B cell (primary cell): Measurements from ENCODE around the gene ING4. TPM values are rescaled to one million over a fixed set of nuclear protein-coding genes. Genes with fewer than 3 reads are reported as not detected.

Experiments used
- ATAC-seq: fragments of 200-7000 bp; cut with Tn5 transposase; one replicate; pipeline ENCODE4 v1.10.0; 2021; ENCODE audit warnings: low read depth, mild to moderate bottlenecking, moderate number of reproducible peaks, moderate library complexity
- CTCF ChIA-PET: fragments of 350-600 bp; sonication (Branson Sonifier 250); formaldehyde crosslinking; loops from one replicate; lab custom pipeline; 2021; ENCODE audit warnings: antibody characterized with exemption, inconsistent platforms; lab: Charles Lee
- POLR2A ChIA-PET: fragments of 350-600 bp; sonication (Branson Sonifier 250); formaldehyde crosslinking; loops from one replicate; lab custom pipeline; 2021; ENCODE audit warnings: antibody characterized with exemption; lab: Charles Lee
- DNase-seq: peaks from one replicate; pipeline ENCODE4 v3.0.0; 2013
- H2AFZ ChIP-seq: 2 replicates; pipeline ENCODE4 v1.6.1; 2012; ENCODE audit warnings: mild to moderate bottlenecking, low read depth, low read length; ENCODE audit not compliant: insufficient read depth, poor library complexity, severe bottlenecking
- H3K27ac ChIP-seq, 2 donors: 1 replicate in 1 of 2; 2 replicates in 1 of 2; pipeline ENCODE4 v1.5.1; 2012 to 2013; ENCODE audit warnings: low read length in 2 of 2, mild to moderate bottlenecking in 2 of 2, moderate library complexity in 1 of 2
- H3K27me3 ChIP-seq, 4 experiments: fragments of 200-600 bp in 1 of 4; sonication (generic) in 1 of 4; replicated peaks in 1 of 4; 1 replicate in 2 of 4; 2 replicates in 2 of 4; pipeline versions ENCODE4 v1.6.1 to v1.7.0; 2013 to 2016; ENCODE audit warnings: low read length in 3 of 4, mild to moderate bottlenecking in 2 of 4, mixed read lengths in 1 of 4, moderate library complexity in 1 of 4; ENCODE audit not compliant: insufficient read depth in 4 of 4, control insufficient read depth in 3 of 4; ENCODE audit errors: control extremely low read depth in 1 of 4
- H3K36me3 ChIP-seq, 2 experiments: replicated peaks in 1 of 2; 1 replicate in 1 of 2; 2 replicates in 1 of 2; pipeline versions ENCODE4 v1.6.1 to v1.7.1; 2013; ENCODE audit warnings: low read length in 1 of 2; ENCODE audit not compliant: insufficient read depth in 2 of 2, control insufficient read depth in 1 of 2; ENCODE audit errors: control extremely low read depth in 1 of 2, extremely low read depth in 1 of 2
- H3K4me1 ChIP-seq, 2 donors: fragments of 200-600 bp in 1 of 2; sonication (generic) in 1 of 2; 1 replicate in 1 of 2; 2 replicates in 1 of 2; pipeline versions ENCODE4 v1.5.1 to v1.6.1; 2013 to 2017; ENCODE audit warnings: low read length in 2 of 2; ENCODE audit not compliant: control insufficient read depth in 2 of 2, insufficient read depth in 2 of 2
- H3K4me2 ChIP-seq: replicated peaks from 2 replicates; pipeline ENCODE3; 2012; ENCODE audit warnings: mild to moderate bottlenecking, low read depth, low read length; ENCODE audit not compliant: poor library complexity, severe bottlenecking
- H3K4me3 ChIP-seq, 5 experiments: fragments of 200-600 bp in 1 of 5; sonication (generic) in 1 of 5; 1 replicate in 3 of 5; 2 replicates in 2 of 5; pipeline versions ENCODE4 v1.5.1 to v1.7.0; 2011 to 2016; ENCODE audit warnings: low read length in 4 of 5, mild to moderate bottlenecking in 4 of 5, low read depth in 2 of 5, control low read depth in 1 of 5, moderate library complexity in 1 of 5; ENCODE audit not compliant: insufficient read depth in 1 of 5; ENCODE audit errors: control extremely low read depth in 1 of 5, extremely low read depth in 1 of 5
- H3K79me2 ChIP-seq: fragments of 200-600 bp; sonication (generic); one replicate; pipeline ENCODE4 v1.6.0; 2016; ENCODE audit warnings: low read length; ENCODE audit not compliant: control insufficient read depth, insufficient read depth
- H3K9ac ChIP-seq: fragments of 200-600 bp; sonication (generic); 2 replicates; pipeline ENCODE4 v1.6.1; 2017; ENCODE audit warnings: mild to moderate bottlenecking, low read length, moderate library complexity
- H3K9me3 ChIP-seq, 3 donors: one replicate each; pipeline versions ENCODE4 v1.6.1 to v1.7.1; 2013; ENCODE audit warnings: low read length in 2 of 3; ENCODE audit not compliant: control insufficient read depth in 2 of 3, insufficient read depth in 1 of 3; ENCODE audit errors: control extremely low read depth in 1 of 3
- H4K20me1 ChIP-seq: 2 replicates; pipeline ENCODE4 v1.6.0; 2012; ENCODE audit warnings: mild to moderate bottlenecking, low read length; ENCODE audit not compliant: insufficient read depth, control insufficient read depth, poor library complexity, severe bottlenecking
- H3K27ac Mint-ChIP-seq: one replicate; pipeline ENCODE4 v1.8.0; 2021; ENCODE audit warnings: mixed read lengths
- H3K27me3 Mint-ChIP-seq: one replicate; pipeline ENCODE4 v1.8.0; 2021; ENCODE audit warnings: mixed read lengths
- H3K4me1 Mint-ChIP-seq: one replicate; pipeline ENCODE4 v1.8.0; 2021; ENCODE audit warnings: mixed read lengths
- H3K4me3 Mint-ChIP-seq: one replicate; pipeline ENCODE4 v1.8.0; 2021; ENCODE audit warnings: mixed read lengths
- H3K9me3 Mint-ChIP-seq: one replicate; pipeline ENCODE4 v1.8.0; 2022; ENCODE audit warnings: mixed read lengths; ENCODE audit not compliant: insufficient read depth
- CTCF ChIP-seq: fragments of 200-600 bp; IDR thresholded peaks from one replicate; pipeline ENCODE4 v1.8.0; 2022; ENCODE audit warnings: antibody characterized with exemption, mild to moderate bottlenecking
- EZH2 ChIP-seq: IDR thresholded peaks from 2 replicates; pipeline ENCODE4 v1.6.1; 2012; ENCODE audit warnings: borderline replicate concordance, low read depth, mild to moderate bottlenecking, moderate library complexity, low read length; ENCODE audit not compliant: insufficient read depth, poor library complexity, severe bottlenecking
- WGBS: methylation state at CpG from one replicate; pipeline ENCODE4 v1.1.5; 2013; ENCODE audit warnings: missing lambda C conversion rate; ENCODE audit not compliant: insufficient coverage; 5-methylcytosine and 5-hydroxymethylcytosine counted together
- intact Hi-C: fragments of 100-400 bp; cut with micrococcal nuclease; formaldehyde crosslinking; loops from one replicate; pipeline ENCODE4 v1.10.0; 2022
- polyA plus RNA-seq: library from polyadenylated mRNA; depleted of rRNA; stranded (reverse); fragments of >200 nt; gene quantifications from 2 replicates; pipeline ENCODE4 v1.2.3, GENCODE V29; 2012
- small RNA-seq: library from RNA; depleted of rRNA; stranded (forward); fragments of <200 nt; gene quantifications from one replicate; pipeline ENCODE3, GENCODE V24; 2012; ENCODE audit warnings: low replicate concordance, low read depth; ENCODE audit not compliant: insufficient read length
- total RNA-seq, 2 donors: library from RNA; stranded (reverse); fragments of 120-200 nt in 1 of 2; gene quantifications; 1 replicate in 1 of 2; 2 replicates in 1 of 2; pipeline versions ENCODE4 v1.2.3 to v1.2.4, GENCODE V29; 2013 to 2022

ING4 gene
- total and polyA plus RNA-seq, 2 donors (not counting 1 experiment from before 2014, with no cell fraction given), result 81.1 to 110 TPM

GRCh38 chr12:6602526-6602925 is 60.4 kb downstream of the ING4 start:
- ATAC-seq (no peak), DNase-seq (no peak)
- Mint-ChIP-seq H3K4me3 (peak overlapping the region; percentile 62), H3K4me1 (peaks cover 37% of the 10 kb centered on the region), H3K27me3 (no peaks in the 10 kb centered on the region), H3K27ac (no peak overlapping the region), H3K9me3 (no peaks in the 10 kb centered on the region)
- Histone ChIP-seq H3K27ac (peak overlapping the region in 1 of 2 donors; percentile 62), H3K27me3 (no peaks in the 10 kb centered on the region), H3K9me3 (no peaks in the 10 kb centered on the region), H2AFZ (no peak overlapping the region), H3K4me1 (peaks cover 34 to 44% of the 10 kb centered on the region in 2 donors), H3K4me3 (no peak overlapping the region), H3K4me2 (peak overlapping the region; percentile 98), H3K36me3 (peaks cover 4 to 64% of the 10 kb centered on the region in 2 experiments), H3K79me2 (peaks cover 85% of the 10 kb centered on the region), H4K20me1 (peaks cover 75% of the 10 kb centered on the region), H3K9ac (no peak overlapping the region)
- TF ChIP-seq EZH2, result no peak
- TF ChIP-seq CTCF, result no peak
- 88% methylated on average over 1 of the region's 3 CpGs for WGBS
- ChIA-PET POLR2A (interaction anchor here (0.6 to 0.9 kb wide), 2 partner anchors 10 to 11 kb away, joined by 4 to 5 read pairs; no protein-coding TSS in a partner anchor), CTCF (interaction anchor here (0.7 to 1.5 kb wide), 5 partner anchors 10 to 82 kb away, joined by 3 to 5 read pairs (median 4); no protein-coding TSS in a partner anchor)
- intact Hi-C loops, result no loop called here

Small RNA genes within 50 kb of the gene (small RNA-seq; reads per million reads assigned to genes)
- not detected for gene RNU6-781P

Other genes with a start within 250 kb of the ING4 start
- 116 TPM in 2 replicates for gene CD27, start 218.2 kb downstream of the ING4 start, total RNA-seq
- gene CD27, start 218.2 kb downstream of the ING4 start, polyA plus RNA-seq, result 34.0 and 102 TPM in 2 replicates
- gene TAPBPL, start 211.1 kb downstream of the ING4 start, total RNA-seq, result 71.2 and 80.5 TPM in 2 replicates
- gene TAPBPL, start 211.1 kb downstream of the ING4 start, polyA plus RNA-seq, result 73.3 and 103 TPM in 2 replicates
- gene VAMP1, start 192.4 kb downstream of the ING4 start, total RNA-seq, result 98.9 and 108 TPM in 2 replicates
- gene VAMP1, start 192.4 kb downstream of the ING4 start, polyA plus RNA-seq, result 62.4 and 94.6 TPM in 2 replicates
- 72.6 and 75.6 TPM in 2 replicates for gene MRPL51, start 169.9 kb downstream of the ING4 start, total RNA-seq
- 18.6 and 19.0 TPM in 2 replicates for gene MRPL51, start 169.9 kb downstream of the ING4 start, polyA plus RNA-seq
- gene NCAPD2, start 169.0 kb downstream of the ING4 start, total RNA-seq, result 41.1 and 42.1 TPM in 2 replicates
- 18.4 and 19.9 TPM in 2 replicates for gene NCAPD2, start 169.0 kb downstream of the ING4 start, polyA plus RNA-seq
- 499 and 507 TPM in 2 replicates for gene GAPDH, start 128.6 kb downstream of the ING4 start, total RNA-seq
- gene GAPDH, start 128.6 kb downstream of the ING4 start, polyA plus RNA-seq, result 487 and 951 TPM in 2 replicates
- 56.1 and 57.7 TPM in 2 replicates for gene IFFO1, start 107.1 kb downstream of the ING4 start, total RNA-seq
- 67.8 and 79.0 TPM in 2 replicates for gene IFFO1, start 107.1 kb downstream of the ING4 start, polyA plus RNA-seq
- gene NOP2, start 94.8 kb downstream of the ING4 start, total RNA-seq, result 65.4 and 70.4 TPM in 2 replicates
- gene NOP2, start 94.8 kb downstream of the ING4 start, polyA plus RNA-seq, result 73.4 and 134 TPM in 2 replicates
- gene CHD4, start 55.7 kb downstream of the ING4 start, total RNA-seq, result 287 and 327 TPM in 2 replicates
- gene CHD4, start 55.7 kb downstream of the ING4 start, polyA plus RNA-seq, result 101 and 181 TPM in 2 replicates
- gene LPAR5, start 27.2 kb downstream of the ING4 start, total RNA-seq, result 59.6 and 60.4 TPM in 2 replicates
- gene LPAR5, start 27.2 kb downstream of the ING4 start, polyA plus RNA-seq, result 13.6 and 29.0 TPM in 2 replicates
- 11.9 and 12.3 TPM in 2 replicates for gene ACRBP, start 15.7 kb downstream of the ING4 start, total RNA-seq
- 10.7 and 12.2 TPM in 2 replicates for gene ACRBP, start 15.7 kb downstream of the ING4 start, polyA plus RNA-seq
- gene ZNF384, start 26.3 kb upstream of the ING4 start, total RNA-seq, result 108 and 115 TPM in 2 replicates
- gene ZNF384, start 26.3 kb upstream of the ING4 start, polyA plus RNA-seq, result 64.8 and 83.4 TPM in 2 replicates
- gene PIANP, start 37.7 kb upstream of the ING4 start, total RNA-seq, result 0.51 and 0.54 TPM in 2 replicates
- 0.23 and 0.24 TPM in 2 replicates for gene PIANP, start 37.7 kb upstream of the ING4 start, polyA plus RNA-seq
- gene COPS7A, start 60.9 kb upstream of the ING4 start, total RNA-seq, result 28.3 and 29.4 TPM in 2 replicates
- gene COPS7A, start 60.9 kb upstream of the ING4 start, polyA plus RNA-seq, result 42.3 and 46.0 TPM in 2 replicates
- 97.2 and 106 TPM in 2 replicates for gene MLF2, start 90.0 kb upstream of the ING4 start, total RNA-seq
- gene MLF2, start 90.0 kb upstream of the ING4 start, polyA plus RNA-seq, result 190 and 205 TPM in 2 replicates
- gene PTMS, start 103.2 kb upstream of the ING4 start, total RNA-seq, result 2.1 and 3.4 TPM in 2 replicates
- gene PTMS, start 103.2 kb upstream of the ING4 start, polyA plus RNA-seq, result 1.0 and 2.2 TPM in 2 replicates
- gene LAG3, start 109.4 kb upstream of the ING4 start, total RNA-seq, result not detected in 2 replicates
- gene LAG3, start 109.4 kb upstream of the ING4 start, polyA plus RNA-seq, result not detected in 2 replicates
- 0.49 TPM in 2 replicates for gene CD4, start 126.4 kb upstream of the ING4 start, total RNA-seq
- gene CD4, start 126.4 kb upstream of the ING4 start, polyA plus RNA-seq, result 2.1 and 2.2 TPM in 2 replicates
- gene GPR162, start 158.7 kb upstream of the ING4 start, total RNA-seq, result not detected in 2 replicates
- 0.50 and 0.54 TPM in 2 replicates for gene GPR162, start 158.7 kb upstream of the ING4 start, polyA plus RNA-seq
- gene P3H3, start 165.3 kb upstream of the ING4 start, total RNA-seq, result 0.22 TPM in 1 of 2 replicates, not detected in the other
- gene P3H3, start 165.3 kb upstream of the ING4 start, polyA plus RNA-seq, result 0.09 and 0.85 TPM in 2 replicates
- gene GNB3, start 177.8 kb upstream of the ING4 start, total RNA-seq, result 0.27 and 0.49 TPM in 2 replicates
- gene GNB3, start 177.8 kb upstream of the ING4 start, polyA plus RNA-seq, result 0.27 and 0.71 TPM in 2 replicates
- gene CDCA3, start 188.2 kb upstream of the ING4 start, total RNA-seq, result 1.6 and 1.8 TPM in 2 replicates
- gene CDCA3, start 188.2 kb upstream of the ING4 start, polyA plus RNA-seq, result 2.0 and 2.3 TPM in 2 replicates
- 56.8 and 59.7 TPM in 2 replicates for gene USP5, start 189.0 kb upstream of the ING4 start, total RNA-seq
- 35.1 and 35.5 TPM in 2 replicates for gene USP5, start 189.0 kb upstream of the ING4 start, polyA plus RNA-seq
- gene TPI1, start 204.4 kb upstream of the ING4 start, total RNA-seq, result 178 and 181 TPM in 2 replicates
- gene TPI1, start 204.4 kb upstream of the ING4 start, polyA plus RNA-seq, result 107 and 187 TPM in 2 replicates
- 13.5 and 16.0 TPM in 2 replicates for gene SPSB2, start 210.2 kb upstream of the ING4 start, total RNA-seq
- 6.4 and 9.4 TPM in 2 replicates for gene SPSB2, start 210.2 kb upstream of the ING4 start, polyA plus RNA-seq
- gene LRRC23, start 241.7 kb upstream of the ING4 start, total RNA-seq, result 14.4 and 15.5 TPM in 2 replicates
- gene LRRC23, start 241.7 kb upstream of the ING4 start, polyA plus RNA-seq, result 5.3 and 7.0 TPM in 2 replicates